GM12878 (cell line): ENCODE data around the gene EPB42. TPM values are rescaled to one million over a fixed set of nuclear protein-coding genes. Genes with fewer than 3 reads are reported as not detected.

Source experiments
- ATF7 ChIP-seq: fragments of 450-650 bp; IDR thresholded peaks from 2 replicates; pipeline ENCODE4 v1.6.1; 2016; ENCODE audit warnings: low read depth, mild to moderate bottlenecking
- BMI1 ChIP-seq: fragments of 450-650 bp; IDR thresholded peaks from 2 replicates; pipeline ENCODE4 v1.6.1; 2016; ENCODE audit warnings: mild to moderate bottlenecking, moderate library complexity, borderline replicate concordance
- CEBPB ChIP-seq, 2 experiments: fragments of 150-350 bp in 1 of 2; IDR thresholded peaks; 2 replicates each; pipeline ENCODE4 v1.6.1; 2012 to 2014; ENCODE audit warnings: low read depth in 2 of 2, low read length in 2 of 2, borderline replicate concordance in 1 of 2, inconsistent platforms in 1 of 2
- CEBPZ ChIP-seq: fragments of 150-350 bp; IDR thresholded peaks from 2 replicates; pipeline ENCODE4 v1.6.1; 2016; ENCODE audit warnings: low read depth, low read length
- CREB1 ChIP-seq: IDR thresholded peaks from 2 replicates; pipeline ENCODE4 v1.6.1; 2012; ENCODE audit warnings: low read depth, mild to moderate bottlenecking, inconsistent platforms
- DPF2 ChIP-seq: fragments of 450-650 bp; IDR thresholded peaks from 2 replicates; pipeline ENCODE4 v1.6.1; 2017; ENCODE audit warnings: mild to moderate bottlenecking
- E2F8 ChIP-seq: fragments of 450-650 bp; IDR thresholded peaks from 2 replicates; pipeline ENCODE4 v1.6.1; 2018; ENCODE audit warnings: mild to moderate bottlenecking, low read depth, moderate library complexity; ENCODE audit not compliant: partially characterized antibody
- HDAC2 ChIP-seq: fragments of 200-600 bp; sonication (generic); IDR thresholded peaks from 2 replicates; pipeline ENCODE4 v1.6.1; 2017
- KDM1A ChIP-seq: fragments of 200-600 bp; sonication (generic); IDR thresholded peaks from 2 replicates; pipeline ENCODE4 v1.6.1; 2016; ENCODE audit warnings: borderline replicate concordance
- MEF2A ChIP-seq: IDR thresholded peaks from 2 replicates; pipeline ENCODE4 v1.6.1; 2011; ENCODE audit warnings: low read depth, mild to moderate bottlenecking, low read length, moderate library complexity; ENCODE audit not compliant: insufficient read depth
- POLR2A ChIP-seq: IDR thresholded peaks from 2 replicates; pipeline ENCODE4 v1.6.1; 2011; ENCODE audit warnings: low read depth, mild to moderate bottlenecking, low read length
- RCOR1 ChIP-seq: conservative IDR thresholded peaks from 2 replicates; pipeline ENCODE4 v1.6.1; 2012; ENCODE audit warnings: low read depth, low read length, improper control_type of control experiment
- RELA ChIP-seq: fragments of 450-650 bp; IDR thresholded peaks from 2 replicates; pipeline ENCODE4 v1.8.0; 2014; ENCODE audit warnings: borderline replicate concordance; ENCODE audit not compliant: partially characterized antibody
- RUNX3 ChIP-seq: IDR thresholded peaks from 2 replicates; pipeline ENCODE4 v1.6.1; 2012; ENCODE audit warnings: low read length, inconsistent platforms
- SIX5 ChIP-seq: IDR thresholded peaks from 2 replicates; pipeline ENCODE4 v1.6.1; 2011; ENCODE audit warnings: mild to moderate bottlenecking, low read depth, low read length, moderate library complexity; ENCODE audit not compliant: severe bottlenecking
- SREBF2 ChIP-seq: IDR thresholded peaks from 2 replicates; pipeline ENCODE4 v1.6.1; 2012; ENCODE audit warnings: mild to moderate bottlenecking, low read length
- STAT1 ChIP-seq: fragments of 450-650 bp; conservative IDR thresholded peaks from 2 replicates; pipeline ENCODE4 v1.6.1; 2014; ENCODE audit warnings: antibody characterized with exemption, mild to moderate bottlenecking
- TARDBP ChIP-seq: IDR thresholded peaks from 2 replicates; pipeline ENCODE4 v1.6.1; 2016; ENCODE audit warnings: borderline replicate concordance
- TBL1XR1 ChIP-seq: IDR thresholded peaks from 2 replicates; pipeline ENCODE4 v1.6.1; 2012; ENCODE audit warnings: low read depth, low read length, improper control_type of control experiment
- ZNF207 ChIP-seq: fragments of 450-650 bp; IDR thresholded peaks from 2 replicates; pipeline ENCODE4 v1.6.1; 2014; ENCODE audit warnings: antibody characterized with exemption, mild to moderate bottlenecking, borderline replicate concordance
- ZNF592 ChIP-seq: fragments of 450-650 bp; IDR thresholded peaks from 2 replicates; pipeline ENCODE4 v1.6.1; 2017; ENCODE audit warnings: mild to moderate bottlenecking, moderate library complexity
- ZNF622 ChIP-seq: fragments of 450-650 bp; IDR thresholded peaks from 2 replicates; pipeline ENCODE4 v1.6.1; 2017; ENCODE audit warnings: mild to moderate bottlenecking, inconsistent platforms
- polyA plus RNA-seq, 11 experiments: library from polyadenylated mRNA; depleted of rRNA in 4 of 11; unstranded in 6 of 11; stranded (reverse) in 5 of 11; fragments of >200 nt; fragmentation: Nextera tagmentation in 4 of 11; fragmentation: Illumina TruSeq in 1 of 11; extraction: Ambion mirVana in 4 of 11; extraction: Trizol in 1 of 11; gene quantifications; 1 replicate in 1 of 11; 2 replicates in 10 of 11; pipeline versions ENCODE4 v1.2.1 to v1.2.3, GENCODE V29; 2011 to 2016; ENCODE audit warnings: inconsistent platforms in 2 of 11, missing spikeins in 2 of 11, low read depth in 1 of 11
- total RNA-seq, 4 experiments: library from RNA; depleted of rRNA in 3 of 4; stranded (reverse); fragments of >200 nt in 3 of 4; fragmentation: Illumina TruSeq in 1 of 4; extraction: Trizol in 1 of 4; gene quantifications; 2 replicates each; pipeline versions ENCODE4 v1.2.1 to v1.2.3, GENCODE V29; 2013 to 2021

EPB42 gene
- total and polyA plus RNA-seq, 10 of the 15 experiments (the other 5 are each of a cell fraction or from before 2014, with no cell fraction given), result not detected

GRCh38 chr15:43185157-43186002, 35.4 kb downstream of the EPB42 start, which contains the start of gene CCNDBP1 (continued):
- TF ChIP-seq CEBPZ (no peak), STAT1 (no peak), TARDBP (no peak; the same call in 1 of the 2 replicates), HDAC2 (no peak), E2F8 (no peak), CREB1 (peak; percentile 78; the same call in 1 of the 2 replicates), TBL1XR1 (no peak), SIX5 (no peak), KDM1A (no peak), ZNF622 (no peak), DPF2 (no peak), ATF7 (no peak), RELA (peak; percentile 71), ZNF592 (no peak), POLR2A (peak; percentile 98), ZNF207 (no peak), RCOR1 (no peak), RUNX3 (peak; percentile 58), SREBF2 (no peak), CEBPB (IDR thresholded peaks at IDR 0.05; ENCODE audit: borderline replicate concordance in 1 of 2, low read depth in 2 of 2, low read length in 2 of 2) (no peak), BMI1 (no peak), MEF2A (no peak)
